Colonic mucosa (tissue), 4 donors: ENCODE results near the gene MOSPD3. TPM values are rescaled to one million over a fixed set of nuclear protein-coding genes. Genes with fewer than 3 reads are reported as not detected.

Experiments
- DNase-seq: peaks from one replicate; pipeline ENCODE4 v3.0.0-alpha.2; 2020
- H3K27ac ChIP-seq: fragments of 200-600 bp; one replicate; pipeline ENCODE4 v1.8.0; 2021
- H3K27me3 ChIP-seq: fragments of 200-600 bp; one replicate; pipeline ENCODE4 v1.8.0; 2021
- H3K36me3 ChIP-seq: fragments of 200-600 bp; one replicate; pipeline ENCODE4 v1.8.0; 2021
- H3K4me1 ChIP-seq: fragments of 200-600 bp; one replicate; pipeline ENCODE4 v1.8.0; 2021; ENCODE audit warnings: mild to moderate bottlenecking
- H3K4me3 ChIP-seq: fragments of 200-600 bp; one replicate; pipeline ENCODE4 v1.8.0; 2021
- H3K9ac ChIP-seq, 2 donors: one replicate each; pipeline ENCODE4 v1.7.0; 2013; ENCODE audit warnings: control low read depth in 2 of 2, low read depth in 2 of 2, low read length in 2 of 2
- H3K9me3 ChIP-seq: fragments of 200-600 bp; one replicate; pipeline ENCODE4 v1.8.0; 2021
- CTCF ChIP-seq: fragments of 200-600 bp; IDR thresholded peaks from one replicate; pipeline ENCODE4 v1.8.0; 2022; ENCODE audit warnings: antibody characterized with exemption, mild to moderate bottlenecking
- intact Hi-C: fragments of 100-400 bp; cut with DNase I; formaldehyde crosslinking; loops from one replicate; pipeline ENCODE4 v1.14.1; 2022
- total RNA-seq, 2 donors: library from RNA; stranded (reverse); fragmentation: NEBNext Ultra II Directional in 1 of 2; extraction: Animal tissue kit (Norgen Biotek cat#: 25700) in 1 of 2; gene quantifications; one replicate each; pipeline ENCODE4 v1.2.1, GENCODE V29; 2021
- donor health status: healthy.
- donor health status: DM: no; HTN: no; CAD: no.
- donor health status: DM: no; HTN: no; CAD: no.

The MOSPD3 gene
- total RNA-seq, 2 donors from 2014 or later, result 15.1 to 16.9 TPM

DNA sequence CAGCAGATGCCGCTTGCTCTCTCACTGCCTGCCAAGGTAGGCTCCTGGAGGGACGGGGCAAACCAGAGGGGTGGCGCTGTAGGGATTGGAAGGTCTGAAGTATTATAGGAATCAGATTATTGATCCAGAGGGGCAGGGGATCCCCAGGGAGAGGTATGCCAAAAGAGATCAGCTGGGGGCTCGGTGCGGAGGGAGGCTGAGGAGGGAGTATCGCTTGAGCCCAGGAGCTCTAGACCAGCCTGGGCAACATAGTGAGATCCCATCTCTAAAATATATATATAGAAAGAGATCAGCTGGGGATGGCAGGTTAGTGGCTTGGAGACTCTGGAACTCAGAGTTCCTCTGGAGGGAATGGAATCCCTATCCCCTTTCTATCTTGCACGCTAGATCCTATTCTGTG is 17.2 kb upstream of the MOSPD3 start:
- no peak for DNase-seq
- H3K27ac ChIP-seq, result no peak overlapping the region
- intact Hi-C loops, result no loop called here

DNA sequence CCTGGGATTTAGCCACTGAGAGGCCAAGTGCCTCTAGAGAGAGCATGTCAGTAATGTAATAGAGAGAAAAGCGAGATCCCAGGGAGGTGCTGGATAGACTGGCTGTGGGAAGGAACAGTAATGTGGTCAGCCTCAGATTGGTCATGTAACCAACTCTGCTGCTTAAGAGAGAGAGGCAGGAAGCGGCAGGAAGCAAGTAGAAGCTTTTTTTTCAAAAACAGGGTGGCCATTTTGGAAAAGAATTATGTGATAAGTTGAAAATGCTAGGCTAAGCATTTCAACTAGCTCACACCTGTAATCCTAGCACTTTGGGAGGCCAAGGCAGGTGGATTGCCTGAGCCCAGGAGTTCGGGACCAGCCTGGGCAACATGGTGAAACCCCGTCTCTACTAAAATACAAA is 13.9 kb upstream of the MOSPD3 start:
- no peaks in the 10 kb centered on the region for H3K9me3 ChIP-seq
- no peaks in the 10 kb centered on the region for H3K36me3 ChIP-seq
- H3K27me3 ChIP-seq, result no peaks in the 10 kb centered on the region
- no peak overlapping the region for H3K9ac ChIP-seq
- no peak for TF ChIP-seq CTCF
- H3K4me3 ChIP-seq, result no peak overlapping the region
- DNase-seq, result no peak
- H3K27ac ChIP-seq, result no peak overlapping the region
- H3K4me1 ChIP-seq, result no peaks in the 10 kb centered on the region
- intact Hi-C loops, result no loop called here

More for the DNA sequence above, 17.2 kb upstream of the MOSPD3 start:
- no peak overlapping the region for H3K4me3 ChIP-seq
- H3K4me1 ChIP-seq, result no peaks in the 10 kb centered on the region
- no peak overlapping the region for H3K9ac ChIP-seq
- TF ChIP-seq CTCF, result no peak
- H3K27me3 ChIP-seq, result no peaks in the 10 kb centered on the region
- no peaks in the 10 kb centered on the region for H3K9me3 ChIP-seq
- H3K36me3 ChIP-seq, result no peaks in the 10 kb centered on the region

- TF ChIP-seq CTCF, result no peak
- H3K9ac ChIP-seq, result no peak overlapping the region
- DNase-seq, result no peak
Measured at GRCh38 chr7:100599911-100600729, 12.2 kb upstream of the MOSPD3 start.

DNA sequence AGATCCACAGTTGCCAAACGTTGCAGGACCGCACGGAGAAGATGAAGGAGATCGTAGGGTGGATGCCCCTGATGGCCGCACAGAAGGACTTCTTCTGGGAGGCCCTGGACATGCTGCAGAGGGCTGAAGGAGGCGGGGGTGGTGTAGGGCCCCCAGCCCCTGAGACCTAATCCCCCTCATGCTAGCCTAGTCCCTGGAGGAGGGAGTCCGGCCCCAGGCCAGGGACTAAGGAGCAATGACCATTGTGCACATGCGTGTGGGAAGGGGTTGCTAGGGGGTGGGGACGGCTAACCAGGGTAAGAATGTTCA is 11.7 kb upstream of the MOSPD3 start:
- no peak for TF ChIP-seq CTCF

More at GRCh38 chr7:100599911-100600729, 12.2 kb upstream of the MOSPD3 start:
- H3K27ac ChIP-seq, result no peak overlapping the region
- no peaks in the 10 kb centered on the region for H3K27me3 ChIP-seq
- H3K36me3 ChIP-seq, result no peaks in the 10 kb centered on the region
- H3K4me1 ChIP-seq, result peaks cover 3% of the 10 kb centered on the region
- no peaks in the 10 kb centered on the region for H3K9me3 ChIP-seq
- intact Hi-C loops, result loop anchor here (10.0 kb wide), 1 partner anchor 75 kb away; the partner anchor contains the start of gene GNB2
- H3K4me3 ChIP-seq, result no peak overlapping the region

DNA sequence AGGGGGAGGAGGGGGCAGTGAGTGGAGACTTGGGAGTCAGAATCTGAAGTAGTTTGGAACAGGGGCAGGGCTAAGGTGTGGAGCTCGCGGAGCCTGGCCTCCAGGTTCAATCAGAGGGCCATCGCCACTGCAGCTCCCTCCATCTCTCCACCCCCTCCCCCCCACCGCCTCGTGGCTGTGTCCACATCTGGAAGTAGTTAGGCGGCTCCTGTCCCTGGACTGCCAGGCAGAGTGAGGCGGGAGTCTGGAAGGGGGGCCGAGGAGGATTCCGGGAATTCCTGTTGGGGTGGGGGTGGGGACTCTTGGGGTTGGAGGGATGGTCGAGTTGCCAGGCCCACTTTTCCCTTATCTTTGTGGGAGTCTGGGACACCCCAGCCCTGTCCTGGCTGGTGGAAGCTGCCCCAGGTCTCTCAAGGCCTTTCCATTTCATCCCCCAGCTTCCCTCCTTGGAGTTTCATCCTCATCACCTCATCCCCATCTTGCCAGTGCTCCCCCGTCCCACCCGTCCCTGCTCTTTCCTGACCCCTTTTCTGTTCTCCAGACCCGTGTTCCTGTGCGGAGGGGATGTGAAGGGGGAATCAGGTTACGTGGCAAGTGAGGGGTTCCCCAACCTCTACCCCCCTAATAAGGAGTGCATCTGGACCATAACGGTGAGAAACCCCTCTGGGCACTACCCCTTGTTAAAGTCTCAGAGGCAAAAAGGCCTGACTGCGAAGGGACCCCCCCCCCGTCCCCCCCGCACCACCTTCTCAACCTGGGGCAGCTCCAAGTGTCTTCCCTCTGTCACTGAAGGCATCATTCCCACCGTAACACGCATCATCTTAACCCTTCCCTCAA is 9.2 kb upstream of the MOSPD3 start:
- DNase-seq, result peak; percentile 56
- Histone ChIP-seq H3K4me1 (peaks cover 5% of the 10 kb centered on the region), H3K27me3 (no peaks in the 10 kb centered on the region), H3K4me3 (peak overlapping the region; percentile 83), H3K9me3 (no peaks in the 10 kb centered on the region), H3K9ac (peak overlapping the region; percentile 53 to 55), H3K27ac (peak overlapping the region; percentile 65), H3K36me3 (no peaks in the 10 kb centered on the region)
- intact Hi-C loops, result loop anchor here (10.0 kb wide), 1 partner anchor 72 kb away; the partner anchor contains the start of gene GNB2
- TF ChIP-seq CTCF, result no peak

More for the DNA sequence above, 11.7 kb upstream of the MOSPD3 start:
- no peak for DNase-seq
- no peak overlapping the region for H3K4me3 ChIP-seq
- H3K4me1 ChIP-seq, result peaks cover 5% of the 10 kb centered on the region
- H3K9me3 ChIP-seq, result no peaks in the 10 kb centered on the region
- no peaks in the 10 kb centered on the region for H3K27me3 ChIP-seq
- no peaks in the 10 kb centered on the region for H3K36me3 ChIP-seq
- no peak overlapping the region for H3K9ac ChIP-seq
- intact Hi-C loops, result loop anchor here (10.0 kb wide), 1 partner anchor 74 kb away; the partner anchor contains the start of gene GNB2
- H3K27ac ChIP-seq, result no peak overlapping the region
